Vagina (tissue), 2 donors: ENCODE measurements around the gene CANX.

Source experiments
- POLR2A ChIP-seq, 2 donors: fragments of 450-650 bp; IDR thresholded peaks; one replicate each; pipeline ENCODE4 v1.6.1; 2017; ENCODE audit warnings: antibody characterized with exemption in 2 of 2, mild to moderate bottlenecking in 2 of 2, moderate library complexity in 2 of 2
- TF ChIP-seq, protein P1 (sequence below), 3 experiments: fragments of 450-650 bp in 2 of 3; fragments of 200-600 bp in 1 of 3; sonication (generic) in 1 of 3; IDR thresholded peaks; one replicate each; pipeline ENCODE4 v1.5.1; 2017 to 2019; ENCODE audit warnings: antibody characterized with exemption in 3 of 3, mild to moderate bottlenecking in 2 of 3, moderate library complexity in 2 of 3

DNA sequence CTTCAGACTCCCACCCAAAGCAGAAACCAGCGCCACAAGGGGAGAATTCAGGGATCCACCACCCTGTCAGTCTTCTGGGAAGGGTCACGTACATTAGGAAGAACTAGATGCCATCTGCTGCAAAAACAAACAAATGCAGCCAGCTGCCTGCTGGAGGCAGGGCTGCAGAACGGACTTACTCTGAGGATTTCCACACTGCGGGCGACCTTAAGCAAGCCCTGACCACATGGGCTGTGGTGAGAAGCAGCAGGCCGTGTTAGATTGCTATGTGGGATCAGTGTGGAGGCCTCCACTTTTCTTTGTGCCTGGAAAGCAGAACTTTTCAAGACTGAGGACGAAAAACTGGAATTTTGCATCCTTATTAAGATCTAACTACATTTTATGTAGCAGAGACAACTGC is 81.6 kb downstream of the CANX start:
- no peak for TF ChIP-seq POLR2A (IDR thresholded peaks at IDR 0.05)
- TF ChIP-seq, protein P1, sequence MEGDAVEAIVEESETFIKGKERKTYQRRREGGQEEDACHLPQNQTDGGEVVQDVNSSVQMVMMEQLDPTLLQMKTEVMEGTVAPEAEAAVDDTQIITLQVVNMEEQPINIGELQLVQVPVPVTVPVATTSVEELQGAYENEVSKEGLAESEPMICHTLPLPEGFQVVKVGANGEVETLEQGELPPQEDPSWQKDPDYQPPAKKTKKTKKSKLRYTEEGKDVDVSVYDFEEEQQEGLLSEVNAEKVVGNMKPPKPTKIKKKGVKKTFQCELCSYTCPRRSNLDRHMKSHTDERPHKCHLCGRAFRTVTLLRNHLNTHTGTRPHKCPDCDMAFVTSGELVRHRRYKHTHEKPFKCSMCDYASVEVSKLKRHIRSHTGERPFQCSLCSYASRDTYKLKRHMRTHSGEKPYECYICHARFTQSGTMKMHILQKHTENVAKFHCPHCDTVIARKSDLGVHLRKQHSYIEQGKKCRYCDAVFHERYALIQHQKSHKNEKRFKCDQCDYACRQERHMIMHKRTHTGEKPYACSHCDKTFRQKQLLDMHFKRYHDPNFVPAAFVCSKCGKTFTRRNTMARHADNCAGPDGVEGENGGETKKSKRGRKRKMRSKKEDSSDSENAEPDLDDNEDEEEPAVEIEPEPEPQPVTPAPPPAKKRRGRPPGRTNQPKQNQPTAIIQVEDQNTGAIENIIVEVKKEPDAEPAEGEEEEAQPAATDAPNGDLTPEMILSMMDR (IDR thresholded peaks at IDR 0.05): no peak
